K562 (cell line): Measurements from ENCODE around the gene NAE1. TPM values are rescaled to one million over a fixed set of nuclear protein-coding genes. Genes with fewer than 3 reads are reported as not detected.

Experiments used
- ATAC-seq: fragments of 200-7000 bp; cut with Tn5 transposase; 3 replicates; pipeline ENCODE4 v1.9.1; 2020; ENCODE audit warnings: moderate library complexity
- BruUV-seq: library from RNA; stranded (reverse); fragments of 400-500 nt; replicated peaks from 2 replicates; lab custom pipeline; 2021; lab: Mats Ljungman, UMichigan
- CTCF ChIA-PET: fragments of 300-600 bp; formaldehyde crosslinking; extraction: SDS; loops from one replicate; lab custom pipeline; 2021; ENCODE audit warnings: low intra/inter-chr PET ratio; lab: Yijun Ruan, JAX
- POLR2A ChIA-PET: fragments of 300-600, 350-650 bp; sonication (Branson Sonifier 250); formaldehyde crosslinking; extraction: SDS; loops from one replicate; lab custom pipeline; 2021; ENCODE audit warnings: antibody characterized with exemption, inconsistent platforms; lab: Yijun Ruan, JAX
- DNase-seq, 4 experiments: peaks; one replicate each; pipeline versions ENCODE4 v3.0.0 to v3.0.0-alpha.2; 2011 to 2018; ENCODE audit warnings: low spot score in 3 of 4, mixed read lengths in 3 of 4; ENCODE audit errors: extremely low read depth in 1 of 4
- FAIRE-seq: peaks from 2 replicates; lab custom pipeline; 2011; peaks lifted over from hg19 to GRCh38; lab: Jason Lieb, UNC
- H2AFZ ChIP-seq: 2 replicates; pipeline ENCODE4 v1.6.0; 2011; ENCODE audit warnings: low read depth, low read length, control low read depth, inconsistent platforms
- H3K27ac ChIP-seq: fragments of 200-600 bp; 3 replicates; pipeline ENCODE4 v1.8.0; 2011; ENCODE audit warnings: low read depth, mild to moderate bottlenecking, control low read depth, inconsistent platforms, low read length, moderate library complexity, mixed read lengths; ENCODE audit errors: extremely low read depth
- H3K27me3 ChIP-seq, 2 experiments: fragments of 300-600 bp in 1 of 2; 2 replicates in 1 of 2; 3 replicates in 1 of 2; pipeline versions ENCODE4 v1.6.0 to v1.8.0; 2011; ENCODE audit warnings: inconsistent platforms in 2 of 2, low read length in 2 of 2, mild to moderate bottlenecking in 1 of 2, mixed read lengths in 1 of 2, moderate library complexity in 1 of 2; ENCODE audit not compliant: control insufficient read depth in 2 of 2, insufficient read depth in 2 of 2
- H3K36me3 ChIP-seq: fragments of 300-600 bp; 3 replicates; pipeline ENCODE4 v1.8.0; 2011; ENCODE audit warnings: mild to moderate bottlenecking, low read length, inconsistent platforms; ENCODE audit not compliant: control insufficient read depth, insufficient read depth
- H3K4me1 ChIP-seq, 2 experiments: fragments of 200-600 bp in 1 of 2; replicated peaks in 1 of 2; 2 replicates in 1 of 2; 3 replicates in 1 of 2; pipeline versions ENCODE4 v1.5.1 to v1.8.0; 2011; ENCODE audit warnings: inconsistent platforms in 2 of 2, low read length in 2 of 2, mild to moderate bottlenecking in 1 of 2, mixed read lengths in 1 of 2, moderate library complexity in 1 of 2; ENCODE audit not compliant: control insufficient read depth in 2 of 2, insufficient read depth in 2 of 2
- H3K4me2 ChIP-seq: 2 replicates; pipeline ENCODE4 v1.6.1; 2011; ENCODE audit warnings: low read length, control low read depth, inconsistent platforms, mixed read lengths; ENCODE audit not compliant: insufficient read depth
- H3K4me3 ChIP-seq: fragments of 200-600 bp; sonication (generic), shearing (Covaris generic); 2 replicates; pipeline ENCODE4 v1.5.1; 2016; ENCODE audit warnings: control low read depth, inconsistent platforms
- H3K79me2 ChIP-seq: fragments of 200-600 bp; 3 replicates; pipeline ENCODE4 v1.8.0; 2011; ENCODE audit warnings: low read length, inconsistent platforms; ENCODE audit not compliant: control insufficient read depth, insufficient read depth
- H3K9ac ChIP-seq, 2 experiments: 2 replicates each; pipeline versions ENCODE4 v1.6.0 to v1.6.1; 2011; ENCODE audit warnings: low read depth in 2 of 2, low read length in 2 of 2, control low read depth in 1 of 2, inconsistent platforms in 1 of 2, mild to moderate bottlenecking in 1 of 2, mixed read lengths in 1 of 2; ENCODE audit not compliant: insufficient read depth in 1 of 2
- H3K9me1 ChIP-seq: one replicate; pipeline ENCODE4 v1.6.0; 2011; ENCODE audit warnings: inconsistent platforms, mild to moderate bottlenecking, low read length, moderate library complexity; ENCODE audit not compliant: control insufficient read depth, insufficient read depth
- H3K9me3 ChIP-seq: replicated peaks from 2 replicates; pipeline ENCODE4 v1.5.1; 2011; ENCODE audit warnings: low read depth, low read length, inconsistent platforms; ENCODE audit not compliant: control insufficient read depth, insufficient read depth
- H4K20me1 ChIP-seq: replicated peaks from 2 replicates; pipeline ENCODE4 v1.6.1; 2011; ENCODE audit warnings: low read length, inconsistent platforms, mixed read lengths; ENCODE audit not compliant: control insufficient read depth, insufficient read depth
- GABPA ChIP-seq: fragments of 200-800 bp; sonication (Bioruptor generic); conservative IDR thresholded peaks from 2 replicates; pipeline ENCODE4 v1.6.1; 2016; ENCODE audit warnings: low read depth, missing genetic modification characterization, missing compliant biosample characterization
- GABPB1 ChIP-seq: sonication (generic); formaldehyde crosslinking; IDR thresholded peaks from 2 replicates; pipeline ENCODE4 v1.8.0; 2022; ENCODE audit warnings: mild to moderate bottlenecking, missing genetic modification reagents
- STAG1 ChIP-seq: sonication (generic); formaldehyde crosslinking; IDR thresholded peaks from 2 replicates; pipeline ENCODE4 v1.5.0; 2020; ENCODE audit warnings: missing genetic modification reagents, borderline replicate concordance
- ZFP1 ChIP-seq: fragments of 450-650 bp; formaldehyde crosslinking; IDR thresholded peaks from 2 replicates; pipeline ENCODE4 v1.4.0; 2020; ENCODE audit warnings: mild to moderate bottlenecking, mixed read lengths
- WGBS: fragments of 100-300 bp; shearing (Covaris generic); methylation state at CpG from one replicate; pipeline ENCODE4 v1.1.6; 2016; ENCODE audit warnings: low coverage, mixed read lengths; ENCODE audit not compliant: insufficient coverage; ENCODE audit errors: missing lambda C conversion rate; 5-methylcytosine and 5-hydroxymethylcytosine counted together
- in situ Hi-C: fragments of 300-500 bp; cut with MboI; formaldehyde crosslinking; loops from 4 replicates; pipeline ENCODE4 v1.15.0; 2018; ENCODE audit warnings: inconsistent platforms, mixed read lengths
- intact Hi-C: fragments of 100-400 bp; cut with micrococcal nuclease; formaldehyde crosslinking; loops from 2 replicates; pipeline ENCODE4 v1.14.2; 2022
- polyA plus RNA-seq, 8 experiments: library from polyadenylated mRNA; depleted of rRNA in 4 of 8; stranded (reverse) in 5 of 8; unstranded in 3 of 8; fragments of >200 nt; fragmentation: Nextera tagmentation in 2 of 8; fragmentation: Illumina TruSeq in 1 of 8; extraction: Ambion mirVana in 2 of 8; extraction: Trizol in 1 of 8; gene quantifications; 2 replicates each; pipeline versions ENCODE4 v1.2.1 to v1.2.3, GENCODE V29; 2011 to 2014; ENCODE audit warnings: inconsistent platforms in 1 of 8, missing spikeins in 1 of 8
- total RNA-seq, 7 experiments: library from RNA; depleted of rRNA in 6 of 7; stranded (reverse); fragments of >200 nt in 6 of 7; fragmentation: Illumina TruSeq in 2 of 7; extraction: Trizol in 2 of 7; gene quantifications; 2 replicates each; pipeline versions ENCODE4 v1.2.1 to v1.2.3, GENCODE V29; 2011 to 2021; ENCODE audit warnings: low replicate concordance in 1 of 7
- TF ChIP-seq, protein P1 (sequence below): sonication (generic); formaldehyde crosslinking; IDR thresholded peaks from 2 replicates; pipeline ENCODE4 v1.9.0; 2022; ENCODE audit warnings: mild to moderate bottlenecking, missing genetic modification reagents
- TF ChIP-seq, protein P2 (sequence below): fragments of 450-650 bp; formaldehyde crosslinking; IDR thresholded peaks from 2 replicates; pipeline ENCODE4 v1.4.0; 2020; ENCODE audit warnings: mild to moderate bottlenecking, moderate library complexity

The NAE1 gene
- total and polyA plus RNA-seq, 9 of the 15 experiments (the other 6 are each of a cell fraction or from before 2014, with no cell fraction given), result 165 to 294 (median 230) TPM

DNA sequence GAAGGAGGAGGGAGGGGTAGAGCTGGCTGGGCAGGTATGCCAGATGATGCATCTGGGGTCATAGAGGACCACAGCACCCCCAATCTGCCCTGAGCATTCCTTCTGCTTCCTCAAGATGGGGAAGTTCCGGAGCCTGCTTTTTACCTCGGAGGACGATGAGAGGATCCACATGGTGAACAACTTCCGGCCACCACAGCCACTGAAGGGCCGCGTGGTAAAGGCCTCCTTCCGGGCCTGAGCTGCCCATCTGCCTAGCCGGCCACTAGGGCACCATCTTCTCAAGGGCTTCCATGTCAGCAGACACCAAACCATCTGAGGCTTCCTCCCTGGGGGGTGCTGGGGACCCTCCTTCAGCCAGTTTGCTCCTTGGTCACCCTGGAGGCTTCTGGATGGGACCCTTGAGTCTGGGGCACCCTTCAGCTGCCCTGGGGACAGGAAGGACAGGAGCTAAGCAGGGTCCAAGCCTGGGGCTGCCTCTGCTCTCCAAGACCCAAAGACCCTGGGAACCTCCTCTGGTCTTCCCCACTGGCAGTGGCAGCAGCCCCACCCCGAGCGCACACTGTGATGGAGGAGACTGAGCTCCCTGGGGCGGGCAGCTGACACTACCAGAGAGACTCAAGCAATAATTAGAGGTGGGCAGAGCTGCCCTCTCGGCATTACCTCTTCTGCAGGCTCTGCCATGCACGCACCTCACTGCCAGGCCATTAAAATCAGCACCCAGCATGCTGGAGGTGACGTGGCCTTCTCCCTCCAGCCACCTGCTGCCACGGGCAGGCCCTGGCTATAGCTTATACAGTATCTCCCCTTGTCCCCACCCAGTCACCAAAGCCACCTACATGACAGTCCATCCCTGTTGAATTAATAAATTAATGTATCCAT, 22.7 kb upstream of the NAE1 start:
- peak; percentile 26; the same call in 1 of the 2 replicates for TF ChIP-seq GABPB1 (CRISPR knock-in tag)
- peak; percentile 51; the same call in 1 of the 2 replicates for TF ChIP-seq GABPA (tag)
- TF ChIP-seq STAG1, result no peak
- TF ChIP-seq, protein P1, sequence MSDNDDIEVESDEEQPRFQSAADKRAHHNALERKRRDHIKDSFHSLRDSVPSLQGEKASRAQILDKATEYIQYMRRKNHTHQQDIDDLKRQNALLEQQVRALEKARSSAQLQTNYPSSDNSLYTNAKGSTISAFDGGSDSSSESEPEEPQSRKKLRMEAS, result peak; percentile 36; the same call in 1 of the 2 replicates
- TF ChIP-seq, protein P2, sequence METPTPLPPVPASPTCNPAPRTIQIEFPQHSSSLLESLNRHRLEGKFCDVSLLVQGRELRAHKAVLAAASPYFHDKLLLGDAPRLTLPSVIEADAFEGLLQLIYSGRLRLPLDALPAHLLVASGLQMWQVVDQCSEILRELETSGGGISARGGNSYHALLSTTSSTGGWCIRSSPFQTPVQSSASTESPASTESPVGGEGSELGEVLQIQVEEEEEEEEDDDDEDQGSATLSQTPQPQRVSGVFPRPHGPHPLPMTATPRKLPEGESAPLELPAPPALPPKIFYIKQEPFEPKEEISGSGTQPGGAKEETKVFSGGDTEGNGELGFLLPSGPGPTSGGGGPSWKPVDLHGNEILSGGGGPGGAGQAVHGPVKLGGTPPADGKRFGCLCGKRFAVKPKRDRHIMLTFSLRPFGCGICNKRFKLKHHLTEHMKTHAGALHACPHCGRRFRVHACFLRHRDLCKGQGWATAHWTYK, result peak; percentile 88; the same call in 1 of the 2 replicates
- no peak for TF ChIP-seq ZFP1
- intact Hi-C loops (no loop called here), in situ Hi-C loops (no loop called here)
- 28% methylated on average over 14 of the region's 15 CpGs for WGBS
- H3K9ac ChIP-seq, result peak overlapping the region in 1 of 2 experiments; percentile 50; a peak in 1 of 4 replicates
- H3K4me3 ChIP-seq, result no peak overlapping the region
- H3K9me1 ChIP-seq, result no peaks in the 10 kb centered on the region
- DNase-seq (peak in 2 of 4 experiments; percentile 14 to 17), ATAC-seq (no peak), FAIRE-seq (no peak)
- H4K20me1 ChIP-seq, result no peaks in the 10 kb centered on the region
- no peak overlapping the region for H3K4me2 ChIP-seq
- POLR2A ChIA-PET, result interaction anchor here (0.7 to 1.1 kb wide), 6 partner anchors 10 to 667 kb away, joined by 3 read pairs; no protein-coding TSS in a partner anchor
- no peaks in the 10 kb centered on the region for H3K79me2 ChIP-seq
- H3K27me3 ChIP-seq, result no peaks in the 10 kb centered on the region; a peak in 1 of 5 replicates
- CTCF ChIA-PET, result no interaction called here
- H2AFZ ChIP-seq, result 0 out of 2 replicates have a peak overlapping the region, but pooled peaks have one; percentile 5
- no peaks in the 10 kb centered on the region for H3K36me3 ChIP-seq
- no TSS peak for BruUV-seq
- H3K9me3 ChIP-seq, result no peaks in the 10 kb centered on the region
- peaks cover 4 to 5% of the 10 kb centered on the region in 2 experiments; a peak in 4 of 5 replicates for H3K4me1 ChIP-seq
- no peak overlapping the region for H3K27ac ChIP-seq
